HFFc6 (cell line): ENCODE data around the gene FRMD4A. TPM values are rescaled to one million over a fixed set of nuclear protein-coding genes. Genes with fewer than 3 reads are reported as not detected.
"Not testable (repeated sequence)": the region's sequence is repeated elsewhere in the genome, so short reads cannot be mapped to it uniquely, and the experiment has no call there.

Source experiments
- DNase-seq: peaks from one replicate; pipeline ENCODE4 v3.0.0-alpha.2; 2018
- H3K27ac Mint-ChIP-seq: 2 replicates; pipeline ENCODE4 v1.8.0; 2020; ENCODE audit warnings: mild to moderate bottlenecking, mixed read lengths
- H3K27me3 Mint-ChIP-seq: 2 replicates; pipeline ENCODE4 v1.8.0; 2021; ENCODE audit warnings: mild to moderate bottlenecking, moderate library complexity, mixed read lengths; ENCODE audit not compliant: insufficient read depth
- H3K36me3 Mint-ChIP-seq: 2 replicates; pipeline ENCODE4 v1.8.0; 2021; ENCODE audit warnings: low read depth, mixed read lengths
- H3K4me1 Mint-ChIP-seq: 2 replicates; pipeline ENCODE4 v1.8.0; 2020; ENCODE audit warnings: low read depth, mixed read lengths
- H3K4me3 Mint-ChIP-seq: 2 replicates; pipeline ENCODE4 v1.8.0; 2020; ENCODE audit warnings: mild to moderate bottlenecking, moderate library complexity, mixed read lengths
- H3K9me3 Mint-ChIP-seq: 2 replicates; pipeline ENCODE4 v1.8.0; 2020; ENCODE audit warnings: mild to moderate bottlenecking, mixed read lengths
- total RNA-seq, 6 experiments: library from RNA; stranded (reverse); fragmentation: NEBNext Ultra II Directional; extraction: Animal tissue kit (Norgen Biotek cat#: 25700); gene quantifications; 2 replicates in 1 of 6; 3 replicates in 5 of 6; pipeline ENCODE4 v1.2.3, GENCODE V29; 2021
- TF ChIP-seq, protein P1 (sequence below): fragments of 200-600 bp; sonication (generic); IDR thresholded peaks from 2 replicates; pipeline ENCODE4 v1.5.0; 2021; ENCODE audit warnings: antibody characterized with exemption, mild to moderate bottlenecking

Gene FRMD4A
- total RNA-seq, 6 experiments from 2014 or later, result 76.7 to 117 (median 92.3) TPM

DNA sequence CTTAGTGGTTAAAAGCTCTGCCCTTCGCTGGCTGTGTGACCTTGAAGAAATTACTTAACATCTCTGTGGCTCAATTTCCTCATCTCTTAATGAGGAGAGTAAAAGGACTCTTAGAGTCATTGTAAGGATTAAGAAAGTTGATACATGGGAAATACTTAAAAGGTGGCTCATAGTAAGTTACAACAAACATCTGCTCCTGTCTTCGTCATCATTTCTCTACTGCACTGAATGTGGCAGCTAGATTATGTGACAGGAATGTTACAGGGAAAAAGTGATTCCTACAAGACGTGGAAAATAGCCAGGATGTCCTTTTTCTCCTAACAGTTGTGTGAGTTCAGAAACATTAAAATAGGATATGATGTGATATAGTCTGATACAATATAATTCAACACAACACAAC, 184.7 kb downstream of the FRMD4A start:
- no peaks in the 10 kb centered on the region for H3K9me3 Mint-ChIP-seq
- peak overlapping the region; percentile 57 for H3K4me3 Mint-ChIP-seq
- H3K4me1 Mint-ChIP-seq, result peaks cover 34% of the 10 kb centered on the region
- TF ChIP-seq, protein P1, sequence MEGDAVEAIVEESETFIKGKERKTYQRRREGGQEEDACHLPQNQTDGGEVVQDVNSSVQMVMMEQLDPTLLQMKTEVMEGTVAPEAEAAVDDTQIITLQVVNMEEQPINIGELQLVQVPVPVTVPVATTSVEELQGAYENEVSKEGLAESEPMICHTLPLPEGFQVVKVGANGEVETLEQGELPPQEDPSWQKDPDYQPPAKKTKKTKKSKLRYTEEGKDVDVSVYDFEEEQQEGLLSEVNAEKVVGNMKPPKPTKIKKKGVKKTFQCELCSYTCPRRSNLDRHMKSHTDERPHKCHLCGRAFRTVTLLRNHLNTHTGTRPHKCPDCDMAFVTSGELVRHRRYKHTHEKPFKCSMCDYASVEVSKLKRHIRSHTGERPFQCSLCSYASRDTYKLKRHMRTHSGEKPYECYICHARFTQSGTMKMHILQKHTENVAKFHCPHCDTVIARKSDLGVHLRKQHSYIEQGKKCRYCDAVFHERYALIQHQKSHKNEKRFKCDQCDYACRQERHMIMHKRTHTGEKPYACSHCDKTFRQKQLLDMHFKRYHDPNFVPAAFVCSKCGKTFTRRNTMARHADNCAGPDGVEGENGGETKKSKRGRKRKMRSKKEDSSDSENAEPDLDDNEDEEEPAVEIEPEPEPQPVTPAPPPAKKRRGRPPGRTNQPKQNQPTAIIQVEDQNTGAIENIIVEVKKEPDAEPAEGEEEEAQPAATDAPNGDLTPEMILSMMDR, result no peak
- H3K27me3 Mint-ChIP-seq, result peaks cover 24% of the 10 kb centered on the region
- peak; percentile 69 for DNase-seq
- H3K27ac Mint-ChIP-seq, result peak overlapping the region; percentile 68
- no peaks in the 10 kb centered on the region for H3K36me3 Mint-ChIP-seq

DNA sequence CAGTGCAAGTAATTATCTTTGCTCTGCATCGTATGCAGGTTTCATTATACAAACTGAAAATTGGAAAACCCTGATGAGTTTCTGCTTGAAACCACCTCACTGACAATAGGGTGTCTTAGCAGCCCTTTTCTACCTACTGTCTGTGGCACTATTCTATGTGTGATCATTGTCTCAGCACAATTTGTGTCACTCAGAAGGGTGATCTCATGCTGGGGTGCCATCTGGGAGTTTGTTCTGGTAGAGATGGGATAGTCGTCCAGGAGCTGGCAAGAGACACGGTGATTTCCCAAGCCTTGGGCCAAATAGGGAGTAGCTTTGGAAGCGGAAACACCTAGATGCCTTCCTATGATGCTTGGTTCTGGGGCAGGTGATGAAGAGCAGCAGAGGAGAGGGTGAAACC, 186.3 kb downstream of the FRMD4A start:
- TF ChIP-seq, protein P1, result no peak
- H3K4me1 Mint-ChIP-seq, result peaks cover 28% of the 10 kb centered on the region
- no peak overlapping the region for H3K27ac Mint-ChIP-seq
- no peak overlapping the region for H3K4me3 Mint-ChIP-seq
- 0 out of 2 replicates have a peak, but pooled peaks cover 3% of the 10 kb centered on the region for H3K36me3 Mint-ChIP-seq
- peaks cover 27% of the 10 kb centered on the region for H3K27me3 Mint-ChIP-seq
- H3K9me3 Mint-ChIP-seq, result no peaks in the 10 kb centered on the region
- no peak for DNase-seq

DNA sequence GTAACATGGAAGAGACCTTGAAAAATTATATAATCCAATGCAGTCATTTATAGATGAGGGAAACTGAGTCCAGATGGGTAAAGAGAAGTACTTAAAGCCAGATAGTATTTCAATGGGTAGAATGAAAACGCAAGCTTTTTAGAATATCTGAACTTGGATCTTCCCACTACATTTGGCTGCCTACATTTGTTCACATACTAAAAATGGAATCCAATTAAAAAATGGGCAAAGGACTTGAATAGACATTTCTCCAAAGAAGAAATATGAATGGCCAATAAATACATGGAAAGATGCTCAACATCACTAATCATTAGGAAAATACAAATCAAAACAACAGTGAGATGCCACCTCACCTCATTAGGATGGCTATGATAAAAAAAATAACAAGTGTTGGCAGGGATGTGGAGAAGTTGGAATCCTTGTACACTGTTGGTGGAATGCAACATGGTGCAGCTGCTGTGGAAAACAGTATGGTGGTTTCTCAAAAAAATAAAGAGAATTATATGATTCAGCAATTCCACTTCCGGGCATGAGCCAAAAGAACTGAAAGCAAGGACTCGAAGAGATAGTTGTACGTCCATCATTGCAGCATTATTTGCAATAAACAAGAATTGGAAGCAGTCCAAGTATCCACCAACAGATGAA, 188.0 kb downstream of the FRMD4A start:
- H3K36me3 Mint-ChIP-seq, result 0 out of 2 replicates have a peak, but pooled peaks cover 3% of the 10 kb centered on the region
- TF ChIP-seq, protein P1, result no peak
- no peak overlapping the region for H3K4me3 Mint-ChIP-seq
- no peaks in the 10 kb centered on the region for H3K9me3 Mint-ChIP-seq
- no peak for DNase-seq
- peaks cover 28% of the 10 kb centered on the region for H3K4me1 Mint-ChIP-seq
- peaks cover 32% of the 10 kb centered on the region for H3K27me3 Mint-ChIP-seq
- no peak overlapping the region for H3K27ac Mint-ChIP-seq

DNA sequence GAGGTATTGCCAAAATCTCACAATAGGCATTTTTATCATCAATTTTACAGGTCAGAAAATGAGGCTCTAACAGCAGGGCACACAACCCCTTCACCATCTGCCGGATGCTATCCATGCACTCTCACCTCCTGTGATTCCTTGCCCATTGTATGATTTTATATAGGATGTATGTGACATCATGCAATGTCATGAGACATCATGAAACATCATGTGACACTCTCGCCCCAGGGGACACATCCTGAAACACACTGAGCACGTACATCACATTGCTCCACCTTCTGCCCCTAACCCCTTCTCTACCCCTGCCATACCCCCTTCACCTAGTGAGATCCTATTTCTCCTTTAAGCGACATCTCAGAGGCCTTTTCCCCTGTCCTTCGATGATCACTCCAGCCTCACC, 189.4 kb downstream of the FRMD4A start:
- peaks cover 19% of the 10 kb centered on the region for H3K4me1 Mint-ChIP-seq
- no peak overlapping the region for H3K4me3 Mint-ChIP-seq
- no peak for DNase-seq
- TF ChIP-seq, protein P1, result no peak
- 0 out of 2 replicates have a peak, but pooled peaks cover 3% of the 10 kb centered on the region for H3K36me3 Mint-ChIP-seq
- no peak overlapping the region for H3K27ac Mint-ChIP-seq
- H3K27me3 Mint-ChIP-seq, result peaks cover 35% of the 10 kb centered on the region
- H3K9me3 Mint-ChIP-seq, result no peaks in the 10 kb centered on the region

DNA sequence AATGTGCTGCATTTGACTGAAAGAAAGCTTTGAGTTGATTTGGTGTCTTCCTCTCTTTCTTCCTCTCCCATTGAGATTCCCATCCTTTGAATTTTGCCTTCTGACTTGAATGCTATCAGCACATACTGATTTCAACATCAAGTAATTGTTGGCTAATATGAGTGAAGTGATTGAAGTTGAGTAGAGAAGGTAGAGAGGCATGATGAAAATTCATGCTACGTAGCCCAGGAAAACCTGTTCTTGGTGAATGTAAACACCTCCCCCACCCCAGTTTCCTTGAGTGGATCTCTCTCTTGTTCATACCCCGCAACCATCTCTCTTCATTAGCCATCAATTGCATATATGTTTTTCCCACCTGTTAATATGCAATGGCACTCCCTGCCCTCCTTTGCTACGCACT, 193.3 kb downstream of the FRMD4A start:
- no peak overlapping the region for H3K4me3 Mint-ChIP-seq
- H3K4me1 Mint-ChIP-seq, result no peaks in the 10 kb centered on the region
- peaks cover 44% of the 10 kb centered on the region for H3K27me3 Mint-ChIP-seq
- DNase-seq, result no peak
- H3K27ac Mint-ChIP-seq, result no peak overlapping the region
- TF ChIP-seq, protein P1, result no peak
- no peaks in the 10 kb centered on the region for H3K9me3 Mint-ChIP-seq
- H3K36me3 Mint-ChIP-seq, result 0 out of 2 replicates have a peak, but pooled peaks cover 3% of the 10 kb centered on the region

DNA sequence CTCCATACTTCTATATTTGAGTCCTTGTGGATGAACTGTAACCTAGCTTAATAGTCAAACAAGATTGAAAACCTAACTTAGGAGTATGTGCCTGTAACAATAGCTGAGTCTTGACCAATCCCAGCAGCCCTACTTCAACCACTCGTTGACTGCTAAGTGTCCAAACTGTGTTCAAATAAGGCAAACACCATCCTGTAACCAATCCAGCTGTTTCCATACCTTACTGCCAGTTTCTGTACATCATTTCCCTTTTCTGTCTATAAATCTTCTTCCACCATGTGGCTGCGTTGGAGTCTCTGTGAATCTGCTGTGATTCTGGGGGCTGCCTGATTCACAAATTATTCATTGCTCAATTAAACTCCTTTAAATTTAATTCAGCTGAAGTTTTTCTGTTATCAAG, 195.5 kb downstream of the FRMD4A start:
- DNase-seq, H3K36me3 Mint-ChIP-seq, H3K27ac Mint-ChIP-seq, H3K4me3 Mint-ChIP-seq, H3K9me3 Mint-ChIP-seq: not testable (repeated sequence)
- peaks cover 11% of the 10 kb centered on the region; the same call in 1 of the 2 replicates for H3K4me1 Mint-ChIP-seq
- H3K27me3 Mint-ChIP-seq, result peaks cover 37% of the 10 kb centered on the region
